ENCODE data around the gene OR9Q1.
"Not testable (repeated sequence)": the region's sequence is repeated elsewhere in the genome, so short reads cannot be mapped to it uniquely, and the experiment has no call there.

OR9Q1 gene

GRCh38 chr11:58186938-58187337, 163.3 kb downstream of the OR9Q1 start:
- H3K27me3 ChIP-seq (ENCODE audit: low read depth), result no peaks in the 10 kb centered on the region
- no peaks in the 10 kb centered on the region for H3K36me3 ChIP-seq (replicated peaks)
- DNase-seq (ENCODE audit: low spot score in 2 of 2), result no peak
- no peaks in the 10 kb centered on the region for H3K4me1 ChIP-seq
- H3K4me3 ChIP-seq, result no peak overlapping the region
- H3K9me3 ChIP-seq, result no peaks in the 10 kb centered on the region
- in situ Hi-C loops (cut with MboI; ENCODE audit: low sequenced_read_pairs), result loop anchor here (25.0 kb wide), 1 partner anchor 100 kb away; no protein-coding TSS in a partner anchor

GRCh38 chr11:58188770-58189169, 165.1 kb downstream of the OR9Q1 start, which contains the start of gene OR9Q2:
Gene OR9Q2, plus strand, starts transcription at chr11:58189070. Its CDS starts 1,421 bp downstream, at chr11:58190491.
- H3K36me3 ChIP-seq (replicated peaks), result no peaks in the 10 kb centered on the region
- no peaks in the 10 kb centered on the region for H3K9me3 ChIP-seq
- no peak for DNase-seq (ENCODE audit: low spot score in 2 of 2)
- H3K27me3 ChIP-seq (ENCODE audit: low read depth), result no peaks in the 10 kb centered on the region
- H3K4me3 ChIP-seq, result no peak within 1 kb of the TSS
- in situ Hi-C loops (cut with MboI; ENCODE audit: low sequenced_read_pairs), result loop anchor here (25.0 kb wide), 1 partner anchor 101 kb away; no protein-coding TSS in a partner anchor
- no peaks in the 10 kb centered on the region for H3K4me1 ChIP-seq

GRCh38 chr11:58192229-58192628, 168.5 kb downstream of the OR9Q1 start:
- Histone ChIP-seq H3K27me3 (ENCODE audit: low read depth) (no peaks in the 10 kb centered on the region), H3K9me3 (no peaks in the 10 kb centered on the region), H3K4me1 (no peaks in the 10 kb centered on the region), H3K4me3 (no peak overlapping the region), H3K36me3 (replicated peaks) (no peaks in the 10 kb centered on the region)
- DNase-seq (ENCODE audit: low spot score in 2 of 2), result no peak
- in situ Hi-C loops (cut with MboI; ENCODE audit: low sequenced_read_pairs), result loop anchor here (25.0 kb wide), 1 partner anchor 105 kb away; no protein-coding TSS in a partner anchor

- DNase-seq (ENCODE audit: low spot score in 2 of 2), result no peak
- Histone ChIP-seq H3K4me3 (no peak overlapping the region), H3K4me1 (no peaks in the 10 kb centered on the region), H3K27me3 (ENCODE audit: low read depth) (no peaks in the 10 kb centered on the region), H3K36me3 (replicated peaks) (no peaks in the 10 kb centered on the region), H3K9me3 (no peaks in the 10 kb centered on the region)
- in situ Hi-C loops (cut with MboI; ENCODE audit: low sequenced_read_pairs), result loop anchor here (25.0 kb wide), 1 partner anchor 106 kb away; no protein-coding TSS in a partner anchor
These were observed 169.7 kb downstream of the OR9Q1 start for GRCh38 chr11:58193391-58193790.

- Histone ChIP-seq H3K4me3 (no peak overlapping the region), H3K4me1 (no peaks in the 10 kb centered on the region), H3K9me3 (no peaks in the 10 kb centered on the region), H3K36me3 (replicated peaks) (no peaks in the 10 kb centered on the region), H3K27me3 (ENCODE audit: low read depth) (no peaks in the 10 kb centered on the region)
- in situ Hi-C loops (cut with MboI; ENCODE audit: low sequenced_read_pairs), result loop anchor here (25.0 kb wide), 1 partner anchor 109 kb away; no protein-coding TSS in a partner anchor
- no peak for DNase-seq (ENCODE audit: low spot score in 2 of 2)
These were observed 172.3 kb downstream of the OR9Q1 start for GRCh38 chr11:58195939-58196338.

- DNase-seq (ENCODE audit: low spot score in 2 of 2), result no peak
- H3K4me1 ChIP-seq, result no peaks in the 10 kb centered on the region
- in situ Hi-C loops (cut with MboI; ENCODE audit: low sequenced_read_pairs), result loop anchor here (25.0 kb wide), 1 partner anchor 112 kb away; no protein-coding TSS in a partner anchor
- no peaks in the 10 kb centered on the region for H3K36me3 ChIP-seq (replicated peaks)
- H3K9me3 ChIP-seq, result no peaks in the 10 kb centered on the region
- no peaks in the 10 kb centered on the region for H3K27me3 ChIP-seq (ENCODE audit: low read depth)
- H3K4me3 ChIP-seq, result no peak overlapping the region
These were observed 175.6 kb downstream of the OR9Q1 start for GRCh38 chr11:58199271-58199670.

GRCh38 chr11:58204042-58204441, 180.4 kb downstream of the OR9Q1 start, which contains the start of gene OR1S2:
Gene OR1S2, minus strand, starts transcription at chr11:58204142. Its CDS starts 0 bp downstream, at chr11:58204142.
- H3K9me3 ChIP-seq, result no peaks in the 10 kb centered on the region
- in situ Hi-C loops (cut with MboI; ENCODE audit: low sequenced_read_pairs), result no loop called here
- H3K36me3 ChIP-seq (replicated peaks), result no peaks in the 10 kb centered on the region
- no peak for DNase-seq (ENCODE audit: low spot score in 2 of 2)
- H3K4me3 ChIP-seq, result no peak within 1 kb of the TSS
- H3K4me1 ChIP-seq, result no peaks in the 10 kb centered on the region
- no peaks in the 10 kb centered on the region for H3K27me3 ChIP-seq (ENCODE audit: low read depth)

- H3K4me3 ChIP-seq; H3K27me3 ChIP-seq (ENCODE audit: low read depth); H3K9me3 ChIP-seq; DNase-seq (ENCODE audit: low spot score in 2 of 2); H3K4me1 ChIP-seq; in situ Hi-C loops (cut with MboI; ENCODE audit: low sequenced_read_pairs); H3K36me3 ChIP-seq (replicated peaks): not testable (repeated sequence)
These were observed 188.7 kb downstream of the OR9Q1 start, which contains the start of gene OR1S1 for GRCh38 chr11:58212420-58212819. Gene OR1S1, plus strand, starts transcription at chr11:58212720.

- DNase-seq (ENCODE audit: low spot score in 2 of 2), result no peak
- H3K27me3 ChIP-seq (ENCODE audit: low read depth), result no peaks in the 10 kb centered on the region
- in situ Hi-C loops (cut with MboI; ENCODE audit: low sequenced_read_pairs), result no loop called here
- no peaks in the 10 kb centered on the region for H3K4me1 ChIP-seq
- no peaks in the 10 kb centered on the region for H3K9me3 ChIP-seq
- no peaks in the 10 kb centered on the region for H3K36me3 ChIP-seq (replicated peaks)
- no peak overlapping the region for H3K4me3 ChIP-seq
These were observed 192.8 kb downstream of the OR9Q1 start for GRCh38 chr11:58216476-58216875.

GRCh38 chr11:58222721-58223120, 199.0 kb downstream of the OR9Q1 start:
- DNase-seq (ENCODE audit: low spot score in 2 of 2), result no peak
- no peak overlapping the region for H3K4me3 ChIP-seq
- H3K36me3 ChIP-seq (replicated peaks), result no peaks in the 10 kb centered on the region
- no peaks in the 10 kb centered on the region for H3K4me1 ChIP-seq
- in situ Hi-C loops (cut with MboI; ENCODE audit: low sequenced_read_pairs), result no loop called here
- H3K27me3 ChIP-seq (ENCODE audit: low read depth), result no peaks in the 10 kb centered on the region
- no peaks in the 10 kb centered on the region for H3K9me3 ChIP-seq

- in situ Hi-C loops (cut with MboI; ENCODE audit: low sequenced_read_pairs), result no loop called here
- no peaks in the 10 kb centered on the region for H3K27me3 ChIP-seq (ENCODE audit: low read depth)
- H3K4me3 ChIP-seq, result no peak overlapping the region
- no peaks in the 10 kb centered on the region for H3K36me3 ChIP-seq (replicated peaks)
- no peaks in the 10 kb centered on the region for H3K4me1 ChIP-seq
- DNase-seq (ENCODE audit: low spot score in 2 of 2), result no peak
- no peaks in the 10 kb centered on the region for H3K9me3 ChIP-seq
These were observed 204.4 kb downstream of the OR9Q1 start for GRCh38 chr11:58227956-58228615.

All from HAP-1 (cell line).